ENCODE measurements around the gene PRAMEF12.

GRCh38 chr1:12761781-12762180 lies 11.8 kb upstream of the PRAMEF12 start:
- TF ChIP-seq EZH2 (IDR thresholded peaks at IDR 0.05) = no peak
- no peak for TF ChIP-seq POLR2AphosphoS5 (IDR thresholded peaks at IDR 0.05; ENCODE audit: borderline replicate concordance, low read depth, low read length)
